Measurements from ENCODE around the gene LAYN. TPM values are rescaled to one million over a fixed set of nuclear protein-coding genes. Genes with fewer than 3 reads are reported as not detected.

Gene LAYN, protein sequence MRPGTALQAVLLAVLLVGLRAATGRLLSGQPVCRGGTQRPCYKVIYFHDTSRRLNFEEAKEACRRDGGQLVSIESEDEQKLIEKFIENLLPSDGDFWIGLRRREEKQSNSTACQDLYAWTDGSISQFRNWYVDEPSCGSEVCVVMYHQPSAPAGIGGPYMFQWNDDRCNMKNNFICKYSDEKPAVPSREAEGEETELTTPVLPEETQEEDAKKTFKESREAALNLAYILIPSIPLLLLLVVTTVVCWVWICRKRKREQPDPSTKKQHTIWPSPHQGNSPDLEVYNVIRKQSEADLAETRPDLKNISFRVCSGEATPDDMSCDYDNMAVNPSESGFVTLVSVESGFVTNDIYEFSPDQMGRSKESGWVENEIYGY
- 206 and 229 TPM in 2 replicates for total RNA-seq (2014; rRNA removed; shearing (Covaris generic))

- no peak for DNase-seq (ENCODE audit: low spot score)
- in situ Hi-C loops (cut with HindIII; ENCODE audit: low sequenced_read_pairs) = no loop called here
Observed at GRCh38 chr11:111540114-111540936, at the start of gene LAYN. LAYN (plus strand) TSS chr11:111540720; CDS start chr11:111540844, 124 bp downstream.

GRCh38 chr11:111494040-111494439 lies 46.5 kb upstream of the LAYN start:
- no peak for DNase-seq (ENCODE audit: low spot score)
- in situ Hi-C loops (cut with HindIII; ENCODE audit: low sequenced_read_pairs) = no loop called here

DNA sequence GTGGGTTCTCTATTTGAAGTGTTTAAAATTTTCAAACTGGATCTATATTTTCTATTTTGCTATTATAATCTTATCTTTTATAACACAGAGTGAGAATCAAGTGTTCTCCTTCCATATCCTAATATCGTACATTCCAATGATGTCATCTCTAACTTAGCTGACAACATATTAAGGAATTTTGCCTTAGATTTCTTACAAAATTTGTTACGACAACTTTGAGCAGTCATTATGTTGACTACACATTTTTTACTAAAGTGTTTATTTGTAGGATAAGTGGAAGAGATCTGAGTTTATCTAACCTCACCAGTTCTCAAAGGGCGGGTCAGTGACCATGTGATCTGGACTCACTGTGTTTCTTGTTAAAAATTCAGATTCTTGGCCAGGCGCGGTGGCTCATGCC lies 41.0 kb upstream of the LAYN start:
- in situ Hi-C loops (cut with HindIII; ENCODE audit: low sequenced_read_pairs) = no loop called here
- DNase-seq (ENCODE audit: low spot score) = no peak

DNA sequence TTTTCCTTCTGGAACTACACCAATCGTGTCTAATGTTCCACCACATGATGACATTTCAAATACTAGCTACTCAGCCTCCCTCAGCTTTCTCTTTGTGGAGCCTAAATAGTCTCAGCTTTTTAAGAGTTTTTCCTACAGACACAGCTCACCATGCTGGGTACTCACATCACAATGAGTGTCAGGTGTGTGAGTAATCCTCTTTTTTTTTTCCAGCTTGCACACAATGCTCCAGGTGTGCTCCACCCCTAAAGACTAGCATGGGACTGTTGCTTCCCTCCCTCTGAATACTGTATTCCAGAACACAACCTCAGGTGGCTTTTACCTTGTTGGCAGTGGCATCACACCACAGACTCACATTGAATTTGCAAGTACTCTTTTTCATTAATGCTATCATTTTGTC lies 40.0 kb upstream of the LAYN start:
- DNase-seq (ENCODE audit: low spot score) = no peak
- in situ Hi-C loops (cut with HindIII; ENCODE audit: low sequenced_read_pairs) = no loop called here

DNA sequence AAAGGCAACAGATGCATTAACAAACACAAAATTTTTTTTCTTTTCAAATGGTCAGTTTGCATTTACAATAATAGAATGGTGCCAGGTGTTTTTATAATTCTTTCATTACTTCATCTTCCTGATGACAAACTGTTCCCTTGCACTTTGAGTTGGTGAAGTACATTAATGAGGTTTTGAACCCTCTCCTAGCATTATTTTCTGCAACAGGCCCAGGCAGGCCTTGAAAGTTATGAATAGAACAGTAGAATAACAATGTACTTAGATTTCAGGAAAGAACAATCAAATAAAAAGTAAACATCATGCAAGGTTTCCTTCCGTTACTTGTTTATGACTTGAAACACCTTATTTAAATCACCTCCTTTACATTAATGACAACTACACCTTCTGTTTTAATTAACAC lies 37.9 kb upstream of the LAYN start:
- no peak for DNase-seq (ENCODE audit: low spot score)
- in situ Hi-C loops (cut with HindIII; ENCODE audit: low sequenced_read_pairs) = no loop called here

GRCh38 chr11:111510311-111510710 lies 30.2 kb upstream of the LAYN start:
- no peak for DNase-seq (ENCODE audit: low spot score)
- in situ Hi-C loops (cut with HindIII; ENCODE audit: low sequenced_read_pairs) = no loop called here

- DNase-seq (ENCODE audit: low spot score) = no peak
- in situ Hi-C loops (cut with HindIII; ENCODE audit: low sequenced_read_pairs) = no loop called here
Observed at GRCh38 chr11:111512296-111513239, 28.0 kb upstream of the LAYN start, which contains the start of gene BTG4. BTG4 (minus strand) TSS chr11:111512386; CDS start chr11:111498776, 13,610 bp downstream.

GRCh38 chr11:111513240-111513605 lies 27.3 kb upstream of the LAYN start:
- in situ Hi-C loops (cut with HindIII; ENCODE audit: low sequenced_read_pairs) = no loop called here
- DNase-seq (ENCODE audit: low spot score) = no peak

- in situ Hi-C loops (cut with HindIII; ENCODE audit: low sequenced_read_pairs) = no loop called here
- DNase-seq (ENCODE audit: low spot score) = no peak
Observed at GRCh38 chr11:111514216-111515031, 26.1 kb upstream of the LAYN start, which contains the start of gene HOATZ. HOATZ (plus strand) TSS chr11:111514778; CDS start chr11:111514785, 7 bp downstream.

DNA sequence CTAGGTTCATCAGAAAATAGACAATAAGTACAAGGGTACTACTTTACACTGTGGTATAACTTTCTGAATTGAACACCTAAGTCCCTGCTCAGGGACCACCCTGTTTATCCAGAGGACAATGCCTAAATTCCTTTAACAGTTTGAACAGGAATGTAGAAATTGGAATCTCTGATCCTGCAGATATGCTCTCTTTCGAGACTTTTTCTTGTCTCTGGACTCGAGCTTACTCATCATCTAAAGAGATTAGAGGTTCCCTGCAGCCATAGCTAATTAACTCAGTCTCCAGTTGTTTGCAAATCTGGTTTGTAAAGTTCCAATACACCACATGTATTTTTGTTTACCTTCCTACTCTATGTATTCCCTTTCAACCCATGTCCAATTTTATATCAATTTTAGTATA lies 24.9 kb upstream of the LAYN start:
- in situ Hi-C loops (cut with HindIII; ENCODE audit: low sequenced_read_pairs) = no loop called here
- no peak for DNase-seq (ENCODE audit: low spot score)

DNA sequence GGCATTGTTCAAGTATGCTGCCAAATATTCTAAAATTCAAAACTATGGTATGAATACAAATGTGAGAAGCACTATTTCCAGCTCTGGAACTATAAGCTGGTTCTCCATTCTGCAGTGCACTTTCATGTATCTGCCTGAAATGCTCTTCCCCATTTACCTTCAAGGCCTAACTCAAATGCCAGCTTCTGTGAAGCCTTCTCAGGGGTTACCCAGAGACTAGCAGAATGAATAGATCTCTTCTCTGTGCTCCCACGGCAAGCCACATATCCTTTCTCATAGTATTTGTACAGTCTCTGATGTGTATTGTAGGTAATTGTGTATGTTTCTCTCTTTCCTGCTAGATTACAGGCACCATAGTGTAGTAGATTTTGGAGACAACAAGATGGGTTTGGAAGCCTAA lies 21.9 kb upstream of the LAYN start:
- DNase-seq (ENCODE audit: low spot score) = no peak
- in situ Hi-C loops (cut with HindIII; ENCODE audit: low sequenced_read_pairs) = no loop called here

DNA sequence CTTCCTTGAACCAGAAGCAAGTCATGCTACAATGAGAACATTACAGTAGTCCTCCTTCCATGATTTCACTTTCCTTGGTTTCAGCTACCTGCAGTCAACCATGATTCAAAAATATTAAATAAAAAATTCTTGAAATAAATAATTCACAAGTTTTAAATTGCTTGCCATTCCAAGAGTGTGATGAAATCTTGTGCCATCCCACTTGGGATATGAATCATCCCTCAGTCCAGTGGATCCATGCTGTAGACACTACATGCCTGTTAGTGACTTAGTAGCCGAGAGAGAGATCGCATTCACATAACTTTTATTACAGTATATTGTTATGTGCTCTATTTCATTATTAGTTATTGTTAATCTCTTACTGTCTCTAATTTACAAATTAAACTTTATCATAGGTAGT lies 20.0 kb upstream of the LAYN start:
- no peak for DNase-seq (ENCODE audit: low spot score)
- in situ Hi-C loops (cut with HindIII; ENCODE audit: low sequenced_read_pairs) = no loop called here

- no peak for DNase-seq (ENCODE audit: low spot score)
- in situ Hi-C loops (cut with HindIII; ENCODE audit: low sequenced_read_pairs) = no loop called here
Observed at GRCh38 chr11:111521135-111521534, 19.4 kb upstream of the LAYN start.

DNA sequence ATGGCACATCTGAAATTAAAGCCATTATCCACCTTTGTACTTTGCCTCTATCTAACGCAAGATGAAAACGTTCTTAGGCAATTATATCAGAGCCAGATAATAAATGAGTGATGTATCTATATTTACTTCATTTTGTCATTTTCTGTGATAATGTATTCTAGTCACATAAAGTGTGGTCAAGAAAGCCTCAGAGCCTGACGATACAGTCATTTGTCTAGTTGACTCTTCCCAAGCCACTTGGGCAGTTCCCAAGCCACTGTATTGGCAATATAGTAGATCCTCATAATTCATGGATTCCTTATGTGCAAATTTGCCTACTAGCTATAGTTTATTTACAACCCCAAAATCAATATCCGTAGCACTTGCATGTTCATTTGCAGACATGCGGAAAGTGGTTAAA lies 18.1 kb upstream of the LAYN start:
- in situ Hi-C loops (cut with HindIII; ENCODE audit: low sequenced_read_pairs) = no loop called here
- DNase-seq (ENCODE audit: low spot score) = no peak

DNA sequence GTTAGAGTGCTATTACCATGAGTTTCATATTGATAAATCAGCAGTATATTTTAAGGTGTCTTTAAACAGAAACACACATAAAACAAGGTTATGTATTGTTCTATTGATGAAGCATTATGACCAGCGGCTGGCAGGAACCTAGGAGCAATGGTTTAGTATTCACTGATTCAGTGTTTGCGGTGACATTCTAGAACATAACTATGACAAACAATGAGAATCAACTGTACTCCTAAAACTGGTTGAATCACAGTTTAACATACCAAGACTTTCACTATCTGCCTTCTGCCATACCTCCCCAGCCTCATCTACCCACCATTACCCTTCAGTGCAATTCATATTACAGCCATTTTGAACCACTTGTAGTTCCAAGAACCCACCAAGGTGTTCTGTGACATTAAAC lies 17.2 kb upstream of the LAYN start:
- in situ Hi-C loops (cut with HindIII; ENCODE audit: low sequenced_read_pairs) = no loop called here
- DNase-seq (ENCODE audit: low spot score) = no peak

DNA sequence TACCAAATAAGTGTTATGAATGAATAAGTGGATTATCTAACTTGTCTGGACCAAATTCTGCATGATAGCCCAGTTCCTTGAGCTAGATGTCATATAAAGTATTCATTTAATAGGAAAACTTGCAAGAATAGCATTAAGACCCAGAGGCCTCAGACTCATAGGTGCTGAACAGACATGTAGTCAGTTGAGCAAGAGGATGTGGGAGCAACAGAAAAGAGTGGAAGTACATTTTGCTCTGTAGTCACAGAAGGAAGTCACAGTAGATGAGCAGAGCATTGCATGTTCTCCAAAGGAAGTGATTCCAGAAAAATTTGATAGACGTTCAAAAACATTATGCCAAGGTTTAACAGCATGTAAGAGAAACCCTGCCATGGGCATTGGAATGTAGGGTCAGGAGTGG lies 16.5 kb upstream of the LAYN start:
- DNase-seq (ENCODE audit: low spot score) = no peak
- in situ Hi-C loops (cut with HindIII; ENCODE audit: low sequenced_read_pairs) = no loop called here

- in situ Hi-C loops (cut with HindIII; ENCODE audit: low sequenced_read_pairs) = no loop called here
- no peak for DNase-seq (ENCODE audit: low spot score)
Observed at GRCh38 chr11:111525456-111525855, 15.1 kb upstream of the LAYN start.

DNA sequence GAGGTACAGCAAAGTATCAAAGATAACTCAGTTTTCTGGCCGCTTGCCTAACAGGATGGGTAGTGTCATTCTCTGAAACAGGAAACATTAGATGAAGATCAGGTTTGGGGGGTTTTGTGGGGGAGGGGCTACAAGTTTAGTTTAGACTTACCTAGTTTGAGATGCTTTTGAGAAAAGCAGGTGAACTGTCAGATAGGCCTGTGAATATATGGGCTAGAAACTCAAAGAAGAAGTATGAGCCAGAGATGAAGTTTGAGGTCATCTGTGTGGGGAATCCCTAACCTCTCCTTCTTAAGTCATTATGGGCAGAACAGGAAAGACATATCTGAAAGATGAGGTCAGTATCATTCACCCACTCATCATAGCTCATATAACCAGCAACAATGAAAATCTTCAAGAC lies 14.0 kb upstream of the LAYN start:
- in situ Hi-C loops (cut with HindIII; ENCODE audit: low sequenced_read_pairs) = no loop called here
- no peak for DNase-seq (ENCODE audit: low spot score)

DNA sequence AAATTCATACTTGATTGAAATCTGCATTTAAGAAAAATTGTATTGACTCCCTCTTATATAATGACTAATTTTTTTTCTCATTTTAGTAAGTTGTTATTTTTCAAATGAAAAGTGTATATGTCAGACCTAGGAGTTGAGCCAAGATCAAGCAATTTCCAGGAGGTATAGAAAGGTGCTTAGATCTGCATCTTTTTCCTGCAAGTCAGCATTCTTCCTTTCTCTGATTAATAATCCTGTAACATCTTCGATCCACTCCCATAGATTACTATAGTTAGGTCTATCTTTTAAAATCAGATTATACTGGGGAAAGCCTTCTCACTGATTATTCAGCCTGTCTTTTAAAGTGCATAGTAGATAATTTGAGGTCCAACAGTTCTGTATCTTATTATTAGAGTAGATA lies 13.2 kb upstream of the LAYN start:
- in situ Hi-C loops (cut with HindIII; ENCODE audit: low sequenced_read_pairs) = no loop called here
- no peak for DNase-seq (ENCODE audit: low spot score)
